PC-3 (cell line): ENCODE results near the gene ADAM23. TPM values are rescaled to one million over a fixed set of nuclear protein-coding genes. Genes with fewer than 3 reads are reported as not detected.

Source experiments
- ATAC-seq: fragments of 200-7000 bp; cut with Tn5 transposase; 2 replicates; pipeline ENCODE4 v1.9.1; 2020; ENCODE audit warnings: mild to moderate bottlenecking, moderate library complexity
- BruUV-seq: library from RNA; stranded (reverse); fragments of 400-500 nt; replicated peaks from 2 replicates; lab custom pipeline; 2021; lab: Mats Ljungman, UMichigan
- CTCF ChIA-PET: fragments of 300-600 bp; sonication (Branson Sonifier 250); formaldehyde crosslinking; loops from one replicate; lab custom pipeline; 2022; ENCODE audit warnings: antibody characterized with exemption; lab: Charles Lee
- POLR2A ChIA-PET: fragments of 300-600 bp; sonication (Branson Sonifier 250); formaldehyde crosslinking; loops from one replicate; lab custom pipeline; 2022; ENCODE audit warnings: antibody characterized with exemption; ENCODE audit not compliant: unreplicated experiment; lab: Charles Lee
- DNase-seq: peaks from one replicate; pipeline ENCODE4 v3.0.0-alpha.2; 2015
- H2AFZ ChIP-seq: fragments of 300-600 bp; sonication (generic); 2 replicates; pipeline ENCODE4 v1.6.0; 2016; ENCODE audit warnings: antibody characterized with exemption, low read length
- H3F3A ChIP-seq: fragments of 300-600 bp; sonication (generic); one replicate; pipeline ENCODE4 v1.6.0; 2017; ENCODE audit warnings: antibody characterized with exemption, low read length, control low read depth, mild to moderate bottlenecking; ENCODE audit not compliant: unreplicated experiment
- H3K27ac ChIP-seq: fragments of 300-600 bp; sonication (generic); 2 replicates; pipeline ENCODE4 v1.5.1; 2016; ENCODE audit warnings: mild to moderate bottlenecking, low read length
- H3K27me3 ChIP-seq: fragments of 300-600 bp; sonication (generic); 2 replicates; pipeline ENCODE4 v1.6.1; 2016; ENCODE audit warnings: low read length, mixed read lengths
- H3K36me3 ChIP-seq: fragments of 300-600 bp; sonication (generic); 2 replicates; pipeline ENCODE4 v1.6.1; 2016; ENCODE audit warnings: low read depth, mixed run types, low read length, mixed read lengths
- H3K4me1 ChIP-seq: fragments of 300-600 bp; sonication (generic); 2 replicates; pipeline ENCODE4 v1.5.1; 2016; ENCODE audit warnings: low read length; ENCODE audit not compliant: insufficient read depth
- H3K4me2 ChIP-seq: fragments of 300-600 bp; sonication (generic); 2 replicates; pipeline ENCODE4 v1.6.0; 2016; ENCODE audit warnings: low read length
- H3K4me3 ChIP-seq: fragments of 300-600 bp; sonication (generic); 2 replicates; pipeline ENCODE4 v1.5.1; 2016; ENCODE audit warnings: mild to moderate bottlenecking, low read length, mixed read lengths
- H3K79me2 ChIP-seq: fragments of 300-600 bp; sonication (generic); 2 replicates; pipeline ENCODE4 v1.6.1; 2017; ENCODE audit warnings: low read length, mixed read lengths
- H3K9ac ChIP-seq: fragments of 300-600 bp; sonication (generic); 2 replicates; pipeline ENCODE4 v1.6.0; 2016; ENCODE audit warnings: mild to moderate bottlenecking, low read length
- H3K9me2 ChIP-seq: fragments of 300-600 bp; sonication (generic); replicated peaks from 2 replicates; pipeline ENCODE4 v1.6.1; 2016; ENCODE audit warnings: mixed run types, low read length, mixed read lengths
- H3K9me3 ChIP-seq: fragments of 300-600 bp; sonication (generic); 2 replicates; pipeline ENCODE4 v1.6.1; 2016; ENCODE audit warnings: low read length, mixed read lengths
- H4K20me1 ChIP-seq: fragments of 300-600 bp; sonication (generic); 2 replicates; pipeline ENCODE4 v1.6.1; 2016; ENCODE audit warnings: low read length, mixed read lengths
- EZH2 ChIP-seq: fragments of 300-600 bp; sonication (generic); IDR thresholded peaks from one replicate; pipeline ENCODE4 v1.6.1; 2017; ENCODE audit warnings: antibody characterized with exemption, mild to moderate bottlenecking, low read length; ENCODE audit not compliant: unreplicated experiment
- EZH2phosphoT487 ChIP-seq: fragments of 300-600 bp; sonication (generic); IDR thresholded peaks from 2 replicates; pipeline ENCODE4 v1.6.1; 2018; ENCODE audit warnings: mild to moderate bottlenecking, antibody characterized with exemption, low read length, borderline replicate concordance
- intact Hi-C: fragments of 100-400 bp; cut with micrococcal nuclease; formaldehyde crosslinking; loops from 2 replicates; pipeline ENCODE4 v1.9.0; 2023
- total RNA-seq: library from RNA; depleted of rRNA; stranded (reverse); fragments of >200 nt; gene quantifications from 2 replicates; pipeline ENCODE4 v1.2.3, GENCODE V29; 2014
- TF ChIP-seq, protein P1 (sequence below): fragments of 300-600 bp; sonication (generic); conservative IDR thresholded peaks from 2 replicates; pipeline ENCODE4 v1.5.1; 2017; ENCODE audit warnings: antibody characterized with exemption, low read depth, mild to moderate bottlenecking, low read length

Gene ADAM23
- total RNA-seq, 1 experiment from 2014 or later, result 0.22 TPM

DNA sequence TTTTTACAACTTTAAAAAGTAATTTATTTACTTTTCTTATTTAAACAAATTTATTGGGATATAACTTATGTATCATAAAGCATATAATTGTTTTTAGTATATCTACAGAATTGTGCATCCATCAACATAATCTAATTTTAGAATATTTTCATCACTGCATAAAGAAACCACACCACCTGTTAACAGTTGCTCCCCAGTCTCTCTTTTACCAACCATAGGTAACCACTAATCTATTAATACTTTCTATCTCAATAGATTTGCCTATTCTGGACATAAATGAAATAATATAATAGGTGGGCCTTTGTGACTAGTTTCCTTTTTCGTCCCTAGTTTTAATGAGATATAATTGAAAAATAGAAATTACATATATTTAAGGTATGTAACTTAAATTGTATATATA lies 90.6 kb downstream of the ADAM23 start:
- no peak for TF ChIP-seq EZH2phosphoT487
- Histone ChIP-seq H3K9ac (no peak overlapping the region), H4K20me1 (no peaks in the 10 kb centered on the region), H3K27ac (no peak overlapping the region), H3K4me3 (no peak overlapping the region), H3F3A (no peaks in the 10 kb centered on the region), H3K9me3 (no peaks in the 10 kb centered on the region), H3K27me3 (peaks cover 6% of the 10 kb centered on the region; the same call in 1 of the 2 replicates), H2AFZ (no peak overlapping the region), H3K9me2 (no peaks in the 10 kb centered on the region), H3K79me2 (no peaks in the 10 kb centered on the region), H3K4me2 (no peak overlapping the region), H3K36me3 (no peaks in the 10 kb centered on the region), H3K4me1 (peaks cover 4% of the 10 kb centered on the region; the same call in 1 of the 2 replicates)
- intact Hi-C loops, result no loop called here
- ChIA-PET CTCF (no interaction called here), POLR2A (no interaction called here)
- DNase-seq (no peak), ATAC-seq (no peak; the same call in 1 of the 2 replicates)
- BruUV-seq, result no TSS peak

DNA sequence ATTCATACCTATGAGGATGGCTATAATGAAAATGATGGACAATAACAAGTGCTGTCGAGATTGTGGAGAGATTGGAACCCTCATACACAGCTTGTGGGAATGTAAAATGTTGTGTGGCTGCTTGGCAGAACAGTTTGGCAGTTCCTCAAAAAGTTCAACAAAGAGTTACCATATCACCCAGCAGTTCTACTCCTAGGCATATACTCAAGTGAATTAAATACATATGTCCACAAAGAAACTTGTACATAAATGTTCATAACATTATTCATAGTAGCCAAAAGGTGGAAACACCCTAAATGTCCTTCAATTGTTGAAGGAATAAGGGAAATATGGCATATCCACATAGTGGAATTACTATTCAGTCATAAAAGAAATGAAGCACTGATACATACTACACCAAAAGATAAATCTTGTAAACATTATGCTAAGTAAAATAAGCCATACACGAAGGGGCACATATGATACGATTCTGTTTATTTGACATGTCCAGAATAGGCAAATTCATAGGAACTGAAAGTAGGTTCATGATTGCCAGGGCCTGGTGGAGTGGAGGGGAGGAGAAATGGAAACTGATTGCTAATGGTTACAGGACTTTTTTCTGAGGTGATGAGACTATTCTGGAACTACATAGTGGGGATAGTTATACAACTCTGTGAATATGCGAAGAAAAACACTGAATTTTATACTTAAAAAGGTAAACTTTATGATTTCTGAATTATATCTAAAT lies 92.1 kb downstream of the ADAM23 start:
- ChIA-PET POLR2A (no interaction called here), CTCF (no interaction called here)
- intact Hi-C loops, result no loop called here
- H3K9ac ChIP-seq, result no peak overlapping the region
- H3K9me3 ChIP-seq, result no peaks in the 10 kb centered on the region
- no peak overlapping the region for H3K4me2 ChIP-seq
- H3K79me2 ChIP-seq, result no peaks in the 10 kb centered on the region
- H3K4me3 ChIP-seq, result no peak overlapping the region
- BruUV-seq, result no TSS peak
- no peaks in the 10 kb centered on the region for H4K20me1 ChIP-seq
- ATAC-seq (no peak), DNase-seq (no peak)
- no peak overlapping the region for H2AFZ ChIP-seq
- H3F3A ChIP-seq, result no peaks in the 10 kb centered on the region
- H3K27me3 ChIP-seq, result peaks cover 16% of the 10 kb centered on the region
- H3K27ac ChIP-seq, result no peak overlapping the region
- TF ChIP-seq EZH2phosphoT487, result no peak
- TF ChIP-seq EZH2, result no peak
- TF ChIP-seq, protein P1, sequence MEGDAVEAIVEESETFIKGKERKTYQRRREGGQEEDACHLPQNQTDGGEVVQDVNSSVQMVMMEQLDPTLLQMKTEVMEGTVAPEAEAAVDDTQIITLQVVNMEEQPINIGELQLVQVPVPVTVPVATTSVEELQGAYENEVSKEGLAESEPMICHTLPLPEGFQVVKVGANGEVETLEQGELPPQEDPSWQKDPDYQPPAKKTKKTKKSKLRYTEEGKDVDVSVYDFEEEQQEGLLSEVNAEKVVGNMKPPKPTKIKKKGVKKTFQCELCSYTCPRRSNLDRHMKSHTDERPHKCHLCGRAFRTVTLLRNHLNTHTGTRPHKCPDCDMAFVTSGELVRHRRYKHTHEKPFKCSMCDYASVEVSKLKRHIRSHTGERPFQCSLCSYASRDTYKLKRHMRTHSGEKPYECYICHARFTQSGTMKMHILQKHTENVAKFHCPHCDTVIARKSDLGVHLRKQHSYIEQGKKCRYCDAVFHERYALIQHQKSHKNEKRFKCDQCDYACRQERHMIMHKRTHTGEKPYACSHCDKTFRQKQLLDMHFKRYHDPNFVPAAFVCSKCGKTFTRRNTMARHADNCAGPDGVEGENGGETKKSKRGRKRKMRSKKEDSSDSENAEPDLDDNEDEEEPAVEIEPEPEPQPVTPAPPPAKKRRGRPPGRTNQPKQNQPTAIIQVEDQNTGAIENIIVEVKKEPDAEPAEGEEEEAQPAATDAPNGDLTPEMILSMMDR, result no peak
- no peaks in the 10 kb centered on the region for H3K36me3 ChIP-seq
- H3K4me1 ChIP-seq, result no peaks in the 10 kb centered on the region
- no peaks in the 10 kb centered on the region for H3K9me2 ChIP-seq

DNA sequence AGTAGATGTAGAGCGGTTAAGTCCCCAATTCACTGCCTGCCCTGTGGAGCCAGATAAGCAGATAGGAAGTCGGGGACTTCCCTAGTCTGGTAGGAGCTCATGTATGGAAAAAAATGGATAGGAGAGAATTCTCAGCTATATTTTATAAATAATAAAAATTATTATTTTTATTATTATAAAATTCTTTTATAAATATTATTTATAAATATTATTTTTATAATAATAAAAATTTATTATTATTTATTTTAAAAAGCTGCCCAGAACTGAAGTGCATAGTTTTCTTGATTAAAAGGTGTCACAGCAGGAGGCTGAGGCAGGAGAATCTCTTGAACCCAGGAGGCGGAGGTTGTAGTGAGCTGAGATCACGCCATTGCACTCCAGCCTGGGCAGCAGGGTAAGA lies 97.4 kb downstream of the ADAM23 start:
- Histone ChIP-seq H3K4me1 (no peaks in the 10 kb centered on the region), H3K4me2 (no peak overlapping the region), H3K27me3 (peaks cover 29% of the 10 kb centered on the region), H3K9me2 (no peaks in the 10 kb centered on the region), H3K27ac (no peak overlapping the region), H3K4me3 (no peak overlapping the region), H3F3A (no peaks in the 10 kb centered on the region), H3K9ac (no peak overlapping the region), H2AFZ (no peak overlapping the region), H4K20me1 (no peaks in the 10 kb centered on the region), H3K79me2 (no peaks in the 10 kb centered on the region), H3K9me3 (no peaks in the 10 kb centered on the region), H3K36me3 (no peaks in the 10 kb centered on the region)
- TF ChIP-seq, protein P1, result no peak
- TF ChIP-seq EZH2phosphoT487, result no peak
- no peak for TF ChIP-seq EZH2
- ATAC-seq (no peak), DNase-seq (no peak)
- ChIA-PET CTCF (no interaction called here), POLR2A (no interaction called here)
- intact Hi-C loops, result no loop called here
- BruUV-seq, result no TSS peak
